A673 (cell line): ENCODE data around the gene ABCA4. TPM values are rescaled to one million over a fixed set of nuclear protein-coding genes. Genes with fewer than 3 reads are reported as not detected.

Experiments
- BruUV-seq: library from RNA; stranded (reverse); fragments of 400-500 nt; replicated peaks from 2 replicates; lab custom pipeline; 2021; lab: Mats Ljungman, UMichigan
- CTCF ChIA-PET: fragments of 300-600 bp; sonication (Branson Sonifier 250); formaldehyde crosslinking; loops from one replicate; lab custom pipeline; 2022; ENCODE audit warnings: antibody characterized with exemption; lab: Charles Lee
- POLR2A ChIA-PET: fragments of 300-600 bp; sonication (Branson Sonifier 250); formaldehyde crosslinking; loops from one replicate; lab custom pipeline; 2022; ENCODE audit warnings: antibody characterized with exemption; ENCODE audit not compliant: low non-redundant PET; lab: Charles Lee
- DNase-seq: peaks from one replicate; pipeline ENCODE4 v3.0.0-alpha.2; 2015; ENCODE audit warnings: low spot score
- H3K27ac ChIP-seq: fragments of 200-600 bp; sonication (generic); 2 replicates; pipeline ENCODE4 v1.5.1; 2016; ENCODE audit warnings: mixed run types, low read depth, mild to moderate bottlenecking, mixed read lengths, antibody characterized with exemption, low read length; ENCODE audit not compliant: poor library complexity, severe bottlenecking
- H3K27me3 ChIP-seq: fragments of 200-600 bp; sonication (generic); replicated peaks from 2 replicates; pipeline ENCODE4 v1.6.1; 2017; ENCODE audit warnings: mixed run types, low read depth, mild to moderate bottlenecking, mixed read lengths, antibody characterized with exemption, low read length; ENCODE audit not compliant: insufficient read depth, poor library complexity
- H3K36me3 ChIP-seq: fragments of 200-600 bp; sonication (generic); 2 replicates; pipeline ENCODE4 v1.6.1; 2016; ENCODE audit warnings: mixed run types, mild to moderate bottlenecking, mixed read lengths, antibody characterized with exemption, low read length; ENCODE audit not compliant: insufficient read depth, poor library complexity, severe bottlenecking
- H3K4me1 ChIP-seq: fragments of 200-600 bp; sonication (generic); 2 replicates; pipeline ENCODE4 v1.6.1; 2017; ENCODE audit warnings: mixed run types, mild to moderate bottlenecking, mixed read lengths, antibody characterized with exemption, low read length; ENCODE audit not compliant: insufficient read depth, poor library complexity, severe bottlenecking
- H3K4me3 ChIP-seq: fragments of 200-600 bp; sonication (generic); 2 replicates; pipeline ENCODE4 v1.5.1; 2016; ENCODE audit warnings: low read depth, mixed run types, mild to moderate bottlenecking, mixed read lengths, low read length; ENCODE audit not compliant: poor library complexity, severe bottlenecking
- H3K9me3 ChIP-seq: fragments of 200-600 bp; sonication (generic); 2 replicates; pipeline ENCODE4 v1.6.1; 2016; ENCODE audit warnings: mixed run types, low read depth, mild to moderate bottlenecking, mixed read lengths, antibody characterized with exemption, low read length; ENCODE audit not compliant: poor library complexity, severe bottlenecking
- EZH2 ChIP-seq: fragments of 200-600 bp; sonication (generic); IDR thresholded peaks from 2 replicates; pipeline ENCODE4 v1.6.1; 2017; ENCODE audit warnings: borderline replicate concordance, low read depth, mild to moderate bottlenecking, mixed read lengths, antibody characterized with exemption, low read length; ENCODE audit not compliant: poor library complexity, severe bottlenecking
- intact Hi-C: fragments of 100-400 bp; cut with micrococcal nuclease; formaldehyde crosslinking; loops from one replicate; pipeline ENCODE4 v1.10.0; 2022; ENCODE audit not compliant: unreplicated experiment
- total RNA-seq: library from RNA; stranded (reverse); gene quantifications from 2 replicates; pipeline ENCODE4 v1.2.3, GENCODE V29; 2021
- TF ChIP-seq, protein P1 (sequence below): fragments of 300-800, 200-600 bp; sonication (generic); conservative IDR thresholded peaks from 2 replicates; pipeline ENCODE4 v1.5.1; 2017; ENCODE audit warnings: low read depth, mild to moderate bottlenecking, antibody characterized with exemption, low read length, moderate library complexity, mixed read lengths

Gene ABCA4
- total RNA-seq, 1 experiment from 2014 or later = 0.09 TPM

DNA sequence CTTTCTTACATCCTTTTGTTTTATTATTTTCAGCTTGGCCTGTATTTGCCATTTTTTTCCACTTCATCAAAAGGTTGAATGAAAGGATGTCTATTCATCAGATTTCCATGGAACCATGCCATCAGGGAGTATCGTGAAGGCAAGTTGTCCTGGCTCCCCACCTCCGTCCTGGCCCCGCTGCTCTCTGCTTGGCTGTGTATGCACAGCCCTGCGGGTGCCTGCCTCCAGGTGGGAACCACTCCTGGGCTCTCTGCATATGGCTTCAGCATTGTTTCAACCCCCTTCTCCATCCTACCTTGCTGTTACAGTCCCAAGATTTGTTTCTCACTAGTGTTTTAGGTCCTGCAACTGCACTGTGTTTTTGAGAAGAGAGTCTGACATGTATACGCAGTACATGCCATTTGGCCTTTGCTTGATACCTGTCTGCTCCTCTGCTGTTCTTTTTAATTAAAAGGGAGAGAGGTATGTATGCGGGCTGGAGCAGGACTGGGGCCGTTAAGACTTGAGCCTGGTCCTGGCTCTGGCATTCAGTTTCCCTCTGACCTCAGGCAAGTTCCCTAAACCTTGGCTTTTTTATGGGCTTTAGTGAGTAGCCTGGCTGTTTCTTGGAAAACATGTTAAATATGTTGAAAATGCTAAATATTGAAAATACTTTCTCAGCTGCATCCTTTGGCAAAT lies 141.8 kb downstream of the ABCA4 start:
- Histone ChIP-seq H3K36me3 (no peaks in the 10 kb centered on the region), H3K4me1 (no peaks in the 10 kb centered on the region), H3K9me3 (no peaks in the 10 kb centered on the region), H3K27me3 (no peaks in the 10 kb centered on the region), H3K4me3 (no peak overlapping the region), H3K27ac (no peak overlapping the region)
- POLR2A ChIA-PET = no interaction called here
- BruUV-seq = no TSS peak
- no peak for DNase-seq
- CTCF ChIA-PET = interaction anchor here (1.0 to 1.4 kb wide), 2 partner anchors 11 to 60 kb away, joined by 3 to 5 read pairs; no protein-coding TSS in a partner anchor
- TF ChIP-seq, protein P1, sequence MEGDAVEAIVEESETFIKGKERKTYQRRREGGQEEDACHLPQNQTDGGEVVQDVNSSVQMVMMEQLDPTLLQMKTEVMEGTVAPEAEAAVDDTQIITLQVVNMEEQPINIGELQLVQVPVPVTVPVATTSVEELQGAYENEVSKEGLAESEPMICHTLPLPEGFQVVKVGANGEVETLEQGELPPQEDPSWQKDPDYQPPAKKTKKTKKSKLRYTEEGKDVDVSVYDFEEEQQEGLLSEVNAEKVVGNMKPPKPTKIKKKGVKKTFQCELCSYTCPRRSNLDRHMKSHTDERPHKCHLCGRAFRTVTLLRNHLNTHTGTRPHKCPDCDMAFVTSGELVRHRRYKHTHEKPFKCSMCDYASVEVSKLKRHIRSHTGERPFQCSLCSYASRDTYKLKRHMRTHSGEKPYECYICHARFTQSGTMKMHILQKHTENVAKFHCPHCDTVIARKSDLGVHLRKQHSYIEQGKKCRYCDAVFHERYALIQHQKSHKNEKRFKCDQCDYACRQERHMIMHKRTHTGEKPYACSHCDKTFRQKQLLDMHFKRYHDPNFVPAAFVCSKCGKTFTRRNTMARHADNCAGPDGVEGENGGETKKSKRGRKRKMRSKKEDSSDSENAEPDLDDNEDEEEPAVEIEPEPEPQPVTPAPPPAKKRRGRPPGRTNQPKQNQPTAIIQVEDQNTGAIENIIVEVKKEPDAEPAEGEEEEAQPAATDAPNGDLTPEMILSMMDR = no peak
- no peak for TF ChIP-seq EZH2
- intact Hi-C loops = no loop called here

DNA sequence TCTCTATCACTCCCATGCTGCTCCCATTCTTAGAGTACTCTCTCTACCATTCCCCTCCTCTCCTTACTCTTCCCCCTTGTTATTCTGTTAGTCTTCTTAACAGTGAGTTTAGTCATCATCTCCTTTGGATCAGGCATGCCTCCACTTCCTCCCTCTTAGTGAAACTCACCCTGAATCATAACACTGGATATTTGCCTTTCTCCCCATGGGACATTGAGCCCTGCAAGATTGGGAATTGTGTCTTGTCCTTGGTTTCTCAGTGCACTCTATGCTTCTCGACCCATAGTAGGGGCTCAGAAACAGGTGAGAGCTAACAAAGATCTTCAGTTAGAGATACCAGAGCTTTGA lies 143.4 kb downstream of the ABCA4 start:
- intact Hi-C loops = no loop called here
- no TSS peak for BruUV-seq
- no peak overlapping the region for H3K4me3 ChIP-seq
- DNase-seq = no peak
- no peak overlapping the region for H3K27ac ChIP-seq
- H3K9me3 ChIP-seq = no peaks in the 10 kb centered on the region
- POLR2A ChIA-PET = no interaction called here
- CTCF ChIA-PET = no interaction called here
- no peak for TF ChIP-seq EZH2
- TF ChIP-seq, protein P1 = no peak
- no peaks in the 10 kb centered on the region for H3K27me3 ChIP-seq
- no peaks in the 10 kb centered on the region for H3K36me3 ChIP-seq
- H3K4me1 ChIP-seq = no peaks in the 10 kb centered on the region

DNA sequence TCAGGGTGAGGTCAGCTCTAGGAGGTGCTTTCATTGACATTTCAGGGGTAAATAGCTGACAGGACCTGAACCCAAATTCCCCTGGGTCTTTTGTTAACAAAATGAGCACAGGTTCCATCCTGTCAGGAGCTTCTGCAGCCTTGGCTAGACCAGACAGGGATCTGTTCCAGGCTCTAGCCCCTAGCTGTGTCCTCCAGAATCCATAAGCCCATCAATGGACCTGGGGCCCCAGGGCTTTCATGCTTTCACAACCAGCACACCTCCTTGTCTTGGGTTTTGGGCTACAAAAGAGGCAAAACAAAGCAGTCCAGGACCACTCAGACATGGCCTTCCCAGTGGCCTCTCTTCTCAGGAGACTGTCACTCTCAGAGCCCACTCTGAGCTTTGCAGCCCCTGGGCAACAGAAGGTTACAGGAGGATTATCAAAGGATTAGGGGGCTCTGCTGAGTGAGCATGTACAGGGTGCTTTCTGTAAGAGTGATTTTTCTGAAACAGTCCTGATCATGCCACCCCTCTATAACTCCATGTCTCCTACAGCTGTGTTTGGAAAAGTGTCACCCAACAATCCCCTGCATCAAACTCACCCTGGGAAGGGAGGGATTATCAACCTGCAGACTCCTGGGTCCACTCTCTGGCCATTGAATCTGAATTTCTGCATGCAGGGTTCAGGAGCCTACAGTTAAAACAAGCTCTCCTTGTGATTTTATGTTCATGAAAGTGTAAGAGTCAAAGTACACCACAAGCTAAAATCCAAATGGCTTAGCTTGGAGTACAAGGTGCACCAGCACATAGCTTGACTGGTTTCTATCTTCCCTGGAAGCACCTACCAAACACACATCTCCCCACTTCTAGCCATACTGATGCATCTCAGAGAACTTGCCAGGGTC lies 144.0 kb downstream of the ABCA4 start:
- TF ChIP-seq, protein P1 = no peak
- no peak for TF ChIP-seq EZH2
- no peak for DNase-seq
- BruUV-seq = no TSS peak
- Histone ChIP-seq H3K36me3 (no peaks in the 10 kb centered on the region), H3K4me1 (no peaks in the 10 kb centered on the region), H3K4me3 (no peak overlapping the region), H3K27ac (no peak overlapping the region), H3K9me3 (no peaks in the 10 kb centered on the region), H3K27me3 (no peaks in the 10 kb centered on the region)
- CTCF ChIA-PET = no interaction called here
- POLR2A ChIA-PET = no interaction called here
- intact Hi-C loops = no loop called here
